DLD1 (cell line): Measurements from ENCODE around the gene MAD1L1.

ENCODE experiments used
- in situ Hi-C: cut with HindIII; loops from 2 replicates; pipeline ENCODE4 v1.10.0; 2017; ENCODE audit warnings: low sequenced_read_pairs

Gene MAD1L1

GRCh38 chr7:2201686-2202360 lies 30.9 kb downstream of the MAD1L1 start:
- in situ Hi-C loops: no loop called here

GRCh38 chr7:2201128-2201527 lies 31.6 kb downstream of the MAD1L1 start:
- in situ Hi-C loops: no loop called here

DNA sequence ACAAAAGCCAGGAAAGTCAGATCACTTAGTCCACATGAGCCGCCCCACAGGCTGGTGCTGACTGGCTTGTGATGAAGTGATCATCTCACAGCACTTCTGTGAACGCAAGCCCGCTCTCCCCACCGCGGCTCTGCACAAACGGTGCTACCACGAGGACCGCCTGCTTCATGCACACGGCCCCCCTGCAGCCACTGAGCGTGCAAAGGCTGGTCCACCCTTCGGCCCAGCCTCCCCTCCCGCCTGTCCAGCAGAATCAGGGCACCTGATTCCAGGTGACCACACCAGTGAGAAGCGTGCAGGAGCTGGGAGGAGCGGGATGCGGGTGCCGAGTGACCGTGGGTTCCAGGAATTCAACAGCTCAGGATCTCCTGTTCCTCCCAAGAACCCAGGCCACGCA lies 32.2 kb downstream of the MAD1L1 start:
- in situ Hi-C loops: no loop called here

DNA sequence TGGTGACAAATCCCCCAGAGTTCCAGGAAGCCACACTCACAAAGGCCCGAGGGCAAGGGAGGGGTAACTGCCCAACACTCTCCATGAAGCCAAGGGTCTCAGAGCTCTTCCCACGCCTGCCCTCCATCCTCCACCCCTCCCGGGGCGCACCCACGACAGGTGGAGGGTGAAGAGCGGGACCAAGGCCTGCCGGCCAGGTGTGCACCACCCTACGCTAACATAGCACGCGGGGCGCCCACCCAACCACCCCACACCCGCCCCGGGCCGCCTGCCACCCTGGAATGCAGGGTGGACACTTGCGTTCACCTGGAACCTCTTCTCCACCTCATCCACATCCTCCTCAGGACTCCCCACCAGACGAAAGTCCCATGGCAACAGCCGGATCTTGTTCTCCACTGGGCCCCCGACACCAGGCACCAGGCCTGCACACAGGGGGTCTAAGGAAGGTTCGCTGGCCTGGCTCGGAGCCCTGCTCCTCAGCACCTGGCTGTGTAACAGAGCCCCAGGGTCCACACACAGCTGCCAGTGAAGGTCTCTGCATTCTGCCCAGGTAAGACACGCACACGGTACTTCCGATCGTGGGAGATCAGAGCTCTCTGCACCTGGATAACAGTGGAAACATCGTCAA lies 32.7 kb downstream of the MAD1L1 start:
- in situ Hi-C loops: no loop called here

DNA sequence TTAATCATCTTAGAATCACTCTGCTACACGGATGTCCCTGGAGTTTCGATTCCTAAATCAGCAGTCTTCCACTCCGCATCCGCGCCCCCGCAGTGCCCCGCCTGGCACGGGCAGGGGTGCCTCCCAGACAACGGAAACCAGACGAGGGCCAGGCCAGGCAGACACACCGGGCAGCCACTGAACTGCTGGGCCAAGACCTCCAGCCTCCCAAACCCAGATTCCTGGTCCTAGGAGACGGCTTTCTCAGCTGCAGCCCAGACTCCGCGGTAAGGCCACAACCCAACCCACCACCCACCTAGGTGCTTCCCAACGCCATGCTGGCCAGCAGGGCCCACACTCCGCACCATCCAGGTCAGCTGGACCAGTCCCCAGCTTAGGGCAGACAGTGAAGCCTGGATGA lies 33.2 kb downstream of the MAD1L1 start:
- in situ Hi-C loops: no loop called here

DNA sequence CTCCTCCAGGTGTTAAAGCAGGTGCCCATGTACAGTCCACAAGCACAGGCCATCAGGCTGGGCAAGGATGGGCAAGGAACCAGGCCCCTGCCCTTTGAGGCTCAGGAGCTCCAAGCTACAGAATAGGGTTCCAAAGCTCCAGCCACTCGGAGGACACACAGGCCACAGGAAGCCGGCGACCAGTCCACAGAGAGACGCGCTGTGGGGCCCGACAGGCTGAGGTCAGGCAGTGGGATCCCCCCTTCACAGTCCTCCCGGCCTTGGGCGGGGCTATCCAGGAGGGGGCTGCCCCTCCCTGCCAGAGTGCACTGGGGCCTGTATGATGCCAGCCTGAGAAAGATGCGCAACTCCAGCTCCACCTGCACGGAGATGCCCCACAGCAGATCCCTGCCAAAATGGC lies 34.0 kb downstream of the MAD1L1 start:
- in situ Hi-C loops: no loop called here

DNA sequence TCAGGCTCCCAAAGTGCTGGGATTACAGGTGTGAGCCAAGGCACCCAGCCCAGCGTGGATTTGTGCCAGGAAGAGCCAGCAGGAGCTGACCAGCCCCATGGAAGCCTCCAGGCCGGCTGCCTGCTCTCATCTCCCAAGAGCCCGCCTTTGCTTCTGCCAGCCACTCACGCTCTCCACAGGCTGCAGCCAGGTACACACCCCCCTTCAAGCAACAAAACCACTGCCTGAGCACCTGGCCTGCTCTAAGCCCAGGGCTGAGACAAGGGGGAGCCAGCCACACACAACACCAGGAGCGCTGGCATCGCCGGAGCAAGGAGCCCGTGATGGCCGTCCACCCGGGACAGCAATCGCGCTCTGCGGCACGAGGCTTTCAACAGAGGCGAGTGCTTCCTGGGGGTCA lies 34.5 kb downstream of the MAD1L1 start:
- in situ Hi-C loops: no loop called here

- in situ Hi-C loops: no loop called here
These were observed 35.1 kb downstream of the MAD1L1 start for GRCh38 chr7:2197436-2198155.

DNA sequence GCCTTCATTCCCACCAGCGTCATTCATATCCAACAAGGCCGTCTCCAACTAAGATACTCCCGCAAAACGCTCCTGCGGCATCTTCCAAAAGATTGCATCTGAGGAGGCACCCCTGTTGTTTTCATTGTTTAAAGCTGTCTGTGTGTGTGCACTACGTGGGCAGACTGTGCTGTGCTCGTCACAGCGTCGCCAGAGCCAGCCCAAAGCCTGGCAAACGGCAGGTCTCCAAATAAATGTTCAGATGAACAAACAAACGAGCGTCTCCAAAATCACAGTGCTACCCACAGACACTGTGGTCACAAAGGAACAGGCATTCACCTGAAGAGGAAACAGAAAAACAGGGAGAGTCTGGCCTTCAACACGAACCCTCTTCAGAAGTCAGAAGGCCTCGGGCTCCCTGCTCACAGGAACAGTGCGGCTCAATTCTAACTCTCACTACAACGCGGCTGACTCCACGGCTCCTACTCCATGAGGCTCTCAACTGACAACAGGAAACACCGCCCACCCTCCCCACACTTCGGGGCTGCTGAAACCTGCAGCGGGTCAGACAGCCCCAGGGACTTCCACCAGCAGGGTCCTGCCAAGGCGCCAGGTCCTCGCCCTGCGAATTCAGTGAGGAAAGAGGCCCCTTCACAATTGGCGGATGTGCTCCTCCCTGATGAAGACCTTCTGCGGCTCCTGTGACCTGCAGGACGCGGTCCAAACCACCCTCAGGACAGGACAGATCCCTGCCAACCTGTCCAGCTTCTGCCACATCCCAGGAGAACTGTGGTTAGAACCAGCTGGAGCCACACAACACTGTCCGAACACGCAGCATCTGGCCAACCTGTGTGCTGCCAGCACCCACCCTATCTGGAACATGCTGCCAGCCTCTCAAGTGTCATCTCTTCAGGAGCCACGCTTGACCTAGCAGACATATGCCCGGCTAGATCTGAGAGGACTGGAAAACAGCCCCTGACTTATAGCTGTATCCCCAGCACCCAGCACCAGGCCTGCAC lies 36.1 kb downstream of the MAD1L1 start:
- in situ Hi-C loops: no loop called here

DNA sequence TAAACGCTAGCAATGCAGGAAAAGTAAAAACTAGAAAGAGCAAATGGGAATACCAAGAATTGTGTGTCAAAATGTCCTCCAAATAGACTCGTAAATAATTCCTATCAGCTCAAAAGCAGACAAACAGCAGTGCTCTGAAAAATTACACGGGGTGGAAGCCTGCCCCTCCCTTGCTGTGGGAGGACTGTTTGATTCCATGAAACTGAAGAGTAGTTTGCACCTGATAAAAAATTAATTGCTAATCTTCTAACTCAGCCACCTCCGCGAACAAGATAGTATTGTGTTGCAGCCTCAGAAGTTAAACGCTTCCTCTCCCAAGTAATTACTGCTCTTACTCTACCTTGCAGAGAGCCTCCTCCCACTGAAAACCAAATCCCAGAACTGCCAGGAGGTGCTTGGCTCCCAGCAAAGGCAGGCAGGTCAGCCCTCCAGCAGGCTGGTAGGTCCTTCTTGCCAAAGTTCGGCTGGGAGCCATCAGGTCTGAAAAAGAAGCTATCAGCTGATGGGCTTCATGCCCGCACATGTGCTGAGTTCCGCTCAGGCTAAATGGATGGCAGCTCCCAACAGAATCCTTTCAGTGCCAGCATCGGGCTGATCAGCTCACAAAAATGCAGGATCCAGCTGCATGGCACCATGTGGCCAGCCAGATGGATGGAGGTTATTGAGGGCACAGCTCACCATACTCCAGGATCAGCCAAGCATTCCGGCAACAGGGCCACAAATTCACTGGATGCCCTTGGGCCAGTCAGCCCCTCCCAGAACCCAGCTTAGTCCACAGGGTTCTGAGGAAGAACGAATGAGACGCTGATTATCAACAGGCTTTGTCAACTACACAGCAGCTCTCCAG lies 37.1 kb downstream of the MAD1L1 start:
- in situ Hi-C loops: no loop called here

- in situ Hi-C loops: no loop called here
These were observed 39.0 kb downstream of the MAD1L1 start for GRCh38 chr7:2193575-2194305.

DNA sequence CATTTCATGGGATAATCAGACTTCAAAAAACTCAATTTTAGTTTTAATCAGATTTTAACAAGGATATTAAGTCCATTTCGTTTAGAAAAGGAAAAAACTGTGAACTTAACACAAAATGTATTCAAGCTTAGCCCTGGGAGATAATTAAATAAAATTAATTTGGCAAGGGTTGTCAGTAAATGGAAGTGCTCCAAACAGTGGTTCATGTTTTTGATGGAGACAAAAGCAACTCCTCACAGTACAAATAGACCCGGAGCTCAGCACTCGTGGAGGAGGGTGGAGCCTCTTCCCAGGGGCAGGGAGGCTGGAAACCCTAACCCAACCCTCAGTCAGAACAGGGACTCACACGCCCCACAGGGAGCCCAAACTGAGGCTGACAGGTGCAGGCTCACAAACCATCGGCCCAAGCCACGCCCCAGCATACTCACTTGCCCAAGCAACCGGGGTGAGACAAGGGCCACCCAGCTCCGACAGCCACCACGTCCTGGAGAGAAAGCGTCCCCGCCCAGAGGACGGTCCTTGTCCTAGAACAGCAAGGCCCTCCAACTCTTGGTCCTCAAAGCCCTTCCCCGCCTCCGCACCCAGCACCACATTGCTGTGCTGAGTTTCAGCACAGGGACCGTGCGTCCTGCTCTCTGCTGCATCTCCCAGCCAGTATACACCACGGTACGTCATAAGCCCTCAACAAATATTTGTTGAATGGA lies 39.8 kb downstream of the MAD1L1 start:
- in situ Hi-C loops: no loop called here

GRCh38 chr7:2191016-2191415 lies 41.7 kb downstream of the MAD1L1 start:
- in situ Hi-C loops: no loop called here

- in situ Hi-C loops: no loop called here
These were observed 42.2 kb downstream of the MAD1L1 start for GRCh38 chr7:2190531-2190930.

- in situ Hi-C loops: no loop called here
These were observed 46.6 kb downstream of the MAD1L1 start for GRCh38 chr7:2186166-2186565.

GRCh38 chr7:2185715-2186114 lies 47.0 kb downstream of the MAD1L1 start:
- in situ Hi-C loops: no loop called here

DNA sequence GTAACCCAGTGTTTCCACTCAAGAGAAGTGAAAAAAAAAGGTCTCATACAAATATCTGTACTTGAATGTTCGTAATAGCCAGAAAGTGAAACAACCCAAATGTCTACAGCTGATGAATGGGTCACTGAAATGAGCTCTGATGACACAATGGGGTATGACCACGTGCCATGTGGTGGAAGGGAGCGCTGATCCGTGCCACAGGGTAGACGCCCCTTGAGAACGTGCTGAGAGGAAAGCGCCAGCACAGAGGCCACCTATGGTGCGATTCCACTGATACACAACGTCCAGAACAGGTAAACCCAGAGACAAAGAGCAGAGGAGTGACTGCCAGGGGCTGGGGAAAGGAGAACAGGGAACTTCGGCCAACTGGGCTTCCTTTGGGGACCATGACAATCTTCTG lies 50.3 kb downstream of the MAD1L1 start:
- in situ Hi-C loops: no loop called here

- in situ Hi-C loops: no loop called here
These were observed 51.5 kb downstream of the MAD1L1 start for GRCh38 chr7:2181077-2181854.
